AG04450 (cell line): ENCODE measurements around the gene OLAH. TPM values are rescaled to one million over a fixed set of nuclear protein-coding genes. Genes with fewer than 3 reads are reported as not detected.

Experiments used
- CTCF ChIA-PET: fragments of 300-600, 350-600 bp; formaldehyde crosslinking; extraction: SDS; loops from one replicate; lab custom pipeline; 2022; ENCODE audit warnings: antibody characterized with exemption, inconsistent platforms; lab: Charles Lee
- POLR2A ChIA-PET: fragments of 350-600 bp; formaldehyde crosslinking; extraction: SDS; loops from one replicate; lab custom pipeline; 2021; ENCODE audit warnings: antibody characterized with exemption, inconsistent platforms; lab: Yijun Ruan, JAX
- DNase-seq: peaks from one replicate; pipeline ENCODE4 v3.0.0-alpha.2; 2011; ENCODE audit warnings: low read depth, low spot score
- H3K27ac ChIP-seq: one replicate; pipeline ENCODE4 v1.5.1; 2012; ENCODE audit warnings: low read depth, low read length, control low read depth
- H3K27me3 ChIP-seq: one replicate; pipeline ENCODE4 v1.6.0; 2012; ENCODE audit warnings: low read length; ENCODE audit not compliant: control insufficient read depth, insufficient read depth
- H3K4me3 ChIP-seq: 2 replicates; pipeline ENCODE4 v1.5.1; 2011; ENCODE audit warnings: mild to moderate bottlenecking, low read depth, low read length, control low read depth
- H3K9me3 ChIP-seq: 2 replicates; pipeline ENCODE4 v1.5.1; 2012; ENCODE audit warnings: low read length; ENCODE audit not compliant: control insufficient read depth, insufficient read depth
- CTCF ChIP-seq: IDR thresholded peaks from 2 replicates; pipeline ENCODE4 v1.5.1; 2011; ENCODE audit warnings: low read depth, low read length, control low read depth, inconsistent platforms
- polyA plus RNA-seq: library from polyadenylated mRNA; depleted of rRNA; stranded (reverse); fragments of >200 nt; gene quantifications from 2 replicates; pipeline ENCODE4 v1.2.3, GENCODE V29; 2011

The OLAH gene
- polyA plus RNA-seq, 1 experiment, result 0.12 TPM

GRCh38 chr10:15097011-15097812 lies 53.5 kb downstream of the OLAH start, which contains the start of gene RPP38:
Gene RPP38 (plus strand): TSS chr10:15097355. CDS start chr10:15103315, 5,960 bp downstream.
- CTCF ChIA-PET, result interaction anchor here (1.1 to 1.3 kb wide), 2 partner anchors 8 to 12 kb away, joined by 3 to 4 read pairs; no protein-coding TSS in a partner anchor
- Histone ChIP-seq H3K27me3 (peaks cover 4% of the 10 kb centered on the region), H3K9me3 (no peaks in the 10 kb centered on the region; the same call in 1 of the 2 replicates), H3K4me3 (peak within 1 kb of the TSS; percentile 87), H3K27ac (peak within 1 kb of the TSS; percentile 97)
- TF ChIP-seq CTCF, result no peak
- DNase-seq, result peak; percentile 88
- POLR2A ChIA-PET, result interaction anchor here (0.7 to 1.3 kb wide), 2 partner anchors 138 to 144 kb away, joined by 4 to 5 read pairs; partner anchors contain the start of gene MEIG1

- no peak overlapping the region for H3K4me3 ChIP-seq
- ChIA-PET POLR2A (no interaction called here), CTCF (interaction anchor here (1.1 kb wide), 1 partner anchor 69 kb away, joined by 4 read pairs; the partner anchor contains the start of gene NMT2)
- TF ChIP-seq CTCF, result no peak
- H3K27ac ChIP-seq, result no peak overlapping the region
- DNase-seq, result no peak
- H3K9me3 ChIP-seq, result no peaks in the 10 kb centered on the region; the same call in 1 of the 2 replicates
- no peaks in the 10 kb centered on the region for H3K27me3 ChIP-seq
These were observed 56.1 kb downstream of the OLAH start for GRCh38 chr10:15099886-15100285.

DNA sequence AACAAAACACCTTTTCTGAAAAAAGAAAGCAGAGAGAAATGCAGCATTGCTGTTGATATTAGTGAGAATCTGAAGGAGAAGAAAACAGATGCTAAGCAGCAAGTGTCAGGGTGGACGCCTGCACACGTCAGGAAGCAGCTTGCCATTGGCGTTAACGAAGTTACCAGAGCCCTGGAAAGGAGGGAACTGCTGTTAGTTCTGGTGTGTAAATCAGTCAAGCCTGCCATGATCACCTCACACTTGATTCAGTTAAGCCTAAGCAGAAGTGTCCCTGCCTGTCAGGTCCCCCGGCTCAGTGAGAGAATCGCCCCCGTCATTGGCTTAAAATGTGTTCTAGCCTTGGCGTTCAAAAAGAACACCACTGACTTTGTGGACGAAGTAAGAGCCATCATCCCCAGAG lies 59.8 kb downstream of the OLAH start:
- TF ChIP-seq CTCF, result no peak
- POLR2A ChIA-PET, result no interaction called here

DNA sequence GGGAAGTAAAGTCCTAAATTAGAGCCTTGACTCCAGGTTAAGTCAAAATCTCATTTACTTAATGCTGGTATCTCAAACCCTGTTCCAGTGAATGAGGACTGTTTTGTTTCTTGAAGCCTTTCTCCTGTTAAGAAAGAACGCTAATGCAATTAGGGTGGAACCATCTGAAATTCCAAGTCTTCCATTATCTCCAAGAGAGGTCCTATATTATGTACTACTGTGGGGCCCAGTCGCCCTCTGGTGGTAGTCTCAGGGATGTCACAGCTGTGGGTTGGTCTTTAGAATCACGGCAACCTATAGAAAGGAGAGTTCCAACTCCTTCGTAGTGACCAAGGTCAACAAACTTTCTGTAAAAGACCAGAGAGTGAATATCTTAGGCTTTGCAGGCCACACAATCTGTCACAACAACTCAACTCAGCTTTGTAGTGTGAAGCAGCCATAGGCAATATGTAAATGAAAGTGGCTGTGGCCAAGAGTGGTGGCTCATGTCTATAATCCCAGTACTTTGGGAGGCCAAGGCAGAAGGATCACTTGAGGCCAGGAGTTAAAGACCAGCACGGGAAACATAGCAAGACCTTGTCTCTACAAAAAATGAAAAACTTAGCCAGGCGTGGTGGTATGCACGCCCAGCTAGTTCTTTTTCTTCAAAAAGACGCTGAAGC lies 62.7 kb downstream of the OLAH start:
- no peak overlapping the region for H3K4me3 ChIP-seq
- TF ChIP-seq CTCF, result peak; percentile 95
- no peaks in the 10 kb centered on the region for H3K27me3 ChIP-seq
- H3K27ac ChIP-seq, result no peak overlapping the region
- no peaks in the 10 kb centered on the region for H3K9me3 ChIP-seq
- DNase-seq, result no peak
- ChIA-PET POLR2A (no interaction called here), CTCF (interaction anchor here (0.8 to 3.1 kb wide), 8 partner anchors 11 to 230 kb away, joined by 3 to 28 read pairs (median 4); partner anchors contain the start of genes DCLRE1C and MEIG1)

More for the DNA sequence above, 59.8 kb downstream of the OLAH start:
- Histone ChIP-seq H3K4me3 (no peak overlapping the region), H3K9me3 (no peaks in the 10 kb centered on the region), H3K27me3 (no peaks in the 10 kb centered on the region), H3K27ac (no peak overlapping the region)
- no peak for DNase-seq
- CTCF ChIA-PET, result interaction anchor here (0.7 to 0.9 kb wide), 2 partner anchors 113 to 129 kb away, joined by 3 read pairs; no protein-coding TSS in a partner anchor
